Panc1 (cell line): Measurements from ENCODE around the gene TAMM41. TPM values are rescaled to one million over a fixed set of nuclear protein-coding genes. Genes with fewer than 3 reads are reported as not detected.

ENCODE experiments used
- ATAC-seq: fragments of 200-7000 bp; cut with Tn5 transposase; 2 replicates; pipeline ENCODE4 v1.9.1; 2020; ENCODE audit warnings: mild to moderate bottlenecking, moderate library complexity
- BruUV-seq: library from RNA; stranded (reverse); fragments of 400-500 nt; replicated peaks from 2 replicates; lab custom pipeline; 2021; lab: Mats Ljungman, UMichigan
- CTCF ChIA-PET: fragments of 300-600 bp; sonication (Branson Sonifier 250); formaldehyde crosslinking; loops from one replicate; lab custom pipeline; 2022; ENCODE audit warnings: antibody characterized with exemption; lab: Charles Lee
- POLR2A ChIA-PET: fragments of 300-600 bp; sonication (Branson Sonifier 250); formaldehyde crosslinking; loops from one replicate; lab custom pipeline; 2022; ENCODE audit warnings: antibody characterized with exemption; lab: Charles Lee
- DNase-seq: peaks from one replicate; pipeline ENCODE4 v3.0.0-alpha.2; 2010; ENCODE audit warnings: low read depth, low spot score
- H3K27ac ChIP-seq: 2 replicates; pipeline ENCODE4 v1.5.1; 2011; ENCODE audit warnings: mild to moderate bottlenecking, low read length, inconsistent platforms
- H3K27me3 ChIP-seq: fragments of 200-500 bp; sonication (Bioruptor generic); 2 replicates; pipeline ENCODE4 v1.6.0; 2014; ENCODE audit warnings: low read length, inconsistent platforms; ENCODE audit not compliant: control insufficient read depth, insufficient read depth
- H3K36me3 ChIP-seq: fragments of 200-500 bp; sonication (Bioruptor generic); 2 replicates; pipeline ENCODE4 v1.5.1; 2014; ENCODE audit warnings: inconsistent platforms, mild to moderate bottlenecking, low read length, moderate library complexity; ENCODE audit not compliant: control insufficient read depth, insufficient read depth
- H3K4me1 ChIP-seq: 2 replicates; pipeline ENCODE4 v1.5.1; 2011; ENCODE audit warnings: inconsistent platforms, mild to moderate bottlenecking, low read length, moderate library complexity; ENCODE audit not compliant: control insufficient read depth, insufficient read depth
- H3K4me3 ChIP-seq, 2 experiments: 2 replicates each; pipeline ENCODE4 v1.5.1; 2011 to 2012; ENCODE audit warnings: low read depth in 2 of 2, low read length in 2 of 2, mild to moderate bottlenecking in 2 of 2, inconsistent platforms in 1 of 2, moderate library complexity in 1 of 2
- H3K9me3 ChIP-seq: fragments of 200-500 bp; sonication (Bioruptor generic); 2 replicates; pipeline ENCODE4 v1.5.1; 2014; ENCODE audit warnings: low read depth, mild to moderate bottlenecking, inconsistent platforms, low read length, moderate library complexity; ENCODE audit not compliant: control insufficient read depth, insufficient read depth
- CTCF ChIP-seq: fragments of 450-650 bp; IDR thresholded peaks from 2 replicates; pipeline ENCODE4 v1.5.1; 2017; ENCODE audit warnings: mild to moderate bottlenecking
- POLR2AphosphoS5 ChIP-seq: IDR thresholded peaks from 2 replicates; pipeline ENCODE4 v1.6.1; 2012; ENCODE audit warnings: mild to moderate bottlenecking, low read depth, low read length, moderate library complexity
- REST ChIP-seq, 2 experiments: IDR thresholded peaks; 2 replicates each; pipeline ENCODE4 v1.6.1; 2011 to 2012; ENCODE audit warnings: low read depth in 2 of 2, control low read depth in 1 of 2, low read length in 1 of 2, mild to moderate bottlenecking in 1 of 2, moderate library complexity in 1 of 2; ENCODE audit not compliant: insufficient read depth in 1 of 2
- SIN3A ChIP-seq: IDR thresholded peaks from 2 replicates; pipeline ENCODE4 v1.6.1; 2012; ENCODE audit warnings: low read depth, mild to moderate bottlenecking, low read length, moderate library complexity, borderline replicate concordance; ENCODE audit not compliant: insufficient read depth
- TCF7L2 ChIP-seq: IDR thresholded peaks from 2 replicates; pipeline ENCODE4 v1.6.1; 2011; ENCODE audit warnings: mild to moderate bottlenecking, low read depth, low read length, inconsistent platforms
- in situ Hi-C: cut with HindIII; loops from 2 replicates; pipeline ENCODE4 v1.10.0; 2016; ENCODE audit warnings: low sequenced_read_pairs, low pct_unique_long_range_greater_than_20kb
- intact Hi-C: fragments of 100-400 bp; cut with micrococcal nuclease; formaldehyde crosslinking; loops from one replicate; pipeline ENCODE4 v1.10.0; 2022; ENCODE audit not compliant: unreplicated experiment
- total RNA-seq: library from RNA; stranded (reverse); gene quantifications from one replicate; pipeline ENCODE4 v1.2.1, GENCODE V29; 2021; ENCODE audit not compliant: unreplicated experiment

Gene TAMM41
- total RNA-seq, 1 experiment from 2014 or later, result 10.8 TPM

GRCh38 chr3:11791339-11792200 is 55.1 kb downstream of the TAMM41 start:
- in situ Hi-C loops, result no loop called here
- BruUV-seq, result no TSS peak
- H3K27ac ChIP-seq, result no peak overlapping the region

GRCh38 chr3:11789412-11789811 is 57.3 kb downstream of the TAMM41 start:
- no peak overlapping the region for H3K4me3 ChIP-seq
- intact Hi-C loops, result no loop called here
- ChIA-PET CTCF (no interaction called here), POLR2A (no interaction called here)
- ATAC-seq (no peak), DNase-seq (no peak)
- no peak overlapping the region for H3K27ac ChIP-seq
- BruUV-seq, result no TSS peak
- H3K9me3 ChIP-seq, result no peaks in the 10 kb centered on the region
- H3K4me1 ChIP-seq, result no peaks in the 10 kb centered on the region
- no peak for TF ChIP-seq REST (IDR thresholded peaks at IDR 0.05; ENCODE audit: insufficient read depth in 1 of 2, low read depth in 2 of 2, low read length in 1 of 2)
- TF ChIP-seq SIN3A, result no peak
- no peak for TF ChIP-seq CTCF
- no peak for TF ChIP-seq TCF7L2
- no peak for TF ChIP-seq POLR2AphosphoS5
- no peaks in the 10 kb centered on the region; the same call in 1 of the 2 replicates for H3K36me3 ChIP-seq
- no peaks in the 10 kb centered on the region for H3K27me3 ChIP-seq
- in situ Hi-C loops, result no loop called here

More at GRCh38 chr3:11791339-11792200, 55.1 kb downstream of the TAMM41 start:
- no peak for ATAC-seq
- DNase-seq, result no peak
- CTCF ChIA-PET, result no interaction called here
- TF ChIP-seq SIN3A, result no peak
- TF ChIP-seq CTCF, result no peak
- H3K9me3 ChIP-seq, result no peaks in the 10 kb centered on the region
- intact Hi-C loops, result no loop called here
- POLR2A ChIA-PET, result interaction anchor here (0.7 kb wide), 1 partner anchor 151 kb away, joined by 3 read pairs; no protein-coding TSS in a partner anchor
- no peaks in the 10 kb centered on the region for H3K27me3 ChIP-seq
- H3K4me3 ChIP-seq, result no peak overlapping the region
- H3K4me1 ChIP-seq, result no peaks in the 10 kb centered on the region
- no peaks in the 10 kb centered on the region; the same call in 1 of the 2 replicates for H3K36me3 ChIP-seq
